Hematopoietic multipotent progenitor cell treated with erythropoietin and hydrocortisone succinate and interleukin-3 and kit ligand, for 4 days (in vitro differentiated cells): ENCODE measurements around the gene REG1A.

Source experiments
- DNase-seq: peaks from one replicate; pipeline ENCODE4 v3.0.0-alpha.2; 2015

Gene REG1A, protein sequence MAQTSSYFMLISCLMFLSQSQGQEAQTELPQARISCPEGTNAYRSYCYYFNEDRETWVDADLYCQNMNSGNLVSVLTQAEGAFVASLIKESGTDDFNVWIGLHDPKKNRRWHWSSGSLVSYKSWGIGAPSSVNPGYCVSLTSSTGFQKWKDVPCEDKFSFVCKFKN

DNA sequence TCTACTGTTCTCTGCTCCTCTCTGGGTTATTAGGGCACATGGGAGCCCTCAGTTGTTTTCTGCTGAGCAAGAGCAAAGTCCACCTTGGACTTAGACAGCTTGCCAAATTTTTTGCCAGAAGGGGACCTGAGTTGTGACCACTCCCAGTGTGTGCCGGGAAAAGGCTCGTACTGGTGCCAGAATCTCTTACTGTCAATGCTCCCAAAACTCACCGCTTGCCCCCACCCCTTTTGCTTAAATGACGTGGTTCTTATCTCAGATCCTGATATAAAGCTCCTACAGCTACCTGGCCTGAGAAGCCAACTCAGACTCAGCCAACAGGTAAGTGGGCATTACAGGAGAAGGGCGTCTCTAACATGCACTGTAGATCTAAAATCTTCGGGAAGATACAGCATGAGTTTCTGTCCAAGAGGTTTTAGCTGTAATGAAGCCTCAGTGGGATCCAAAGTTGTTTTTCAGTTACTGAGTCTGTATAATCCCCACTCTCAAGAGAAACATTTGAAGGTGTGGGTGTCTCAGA is at the start of gene REG1A:
Gene REG1A (plus strand): TSS at position 295 of the 520 bp plus-strand sequence. CDS start 374 bp downstream, outside the sequence.
- no peak for DNase-seq

DNA sequence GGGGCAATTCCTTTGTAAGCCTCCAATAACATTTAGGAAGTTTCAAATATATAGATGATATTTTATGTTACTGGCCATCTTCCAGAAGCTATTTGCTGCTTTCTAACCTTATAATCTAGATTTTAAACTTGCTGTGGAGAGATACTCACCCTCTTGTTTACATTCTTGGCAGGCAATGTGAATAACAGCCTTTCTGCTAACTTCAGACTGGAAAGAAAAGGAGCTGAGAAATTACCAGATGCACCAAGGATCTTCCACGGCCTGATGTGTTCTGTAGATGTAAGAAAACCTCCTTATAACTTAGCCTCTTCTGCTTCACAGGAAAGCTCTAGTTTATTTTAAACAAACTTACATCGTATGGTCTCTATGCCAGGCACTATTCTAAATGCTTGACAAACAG is 49.2 kb upstream of the REG1A start:
- DNase-seq, result no peak

DNA sequence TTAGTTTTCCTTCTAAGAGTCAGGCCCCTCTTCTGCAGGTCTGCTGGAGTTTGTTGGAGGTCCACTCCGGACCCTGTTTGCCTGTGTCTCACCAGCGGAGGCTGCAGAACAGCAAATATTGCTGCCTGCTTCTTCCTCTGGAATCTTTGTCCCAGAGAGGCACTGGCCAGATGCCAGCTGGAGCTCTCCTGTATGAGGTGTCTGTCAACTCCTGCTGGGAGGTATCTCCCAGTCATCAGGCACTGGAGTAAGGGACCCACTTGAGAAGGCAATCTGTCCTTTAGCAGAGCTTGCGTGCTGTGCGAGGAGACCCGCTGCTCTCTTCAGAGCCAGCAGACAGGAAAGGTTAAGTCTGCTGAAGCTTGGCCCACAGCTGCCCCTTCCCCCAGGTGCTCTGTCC is 37.3 kb upstream of the REG1A start:
- no peak for DNase-seq

DNA sequence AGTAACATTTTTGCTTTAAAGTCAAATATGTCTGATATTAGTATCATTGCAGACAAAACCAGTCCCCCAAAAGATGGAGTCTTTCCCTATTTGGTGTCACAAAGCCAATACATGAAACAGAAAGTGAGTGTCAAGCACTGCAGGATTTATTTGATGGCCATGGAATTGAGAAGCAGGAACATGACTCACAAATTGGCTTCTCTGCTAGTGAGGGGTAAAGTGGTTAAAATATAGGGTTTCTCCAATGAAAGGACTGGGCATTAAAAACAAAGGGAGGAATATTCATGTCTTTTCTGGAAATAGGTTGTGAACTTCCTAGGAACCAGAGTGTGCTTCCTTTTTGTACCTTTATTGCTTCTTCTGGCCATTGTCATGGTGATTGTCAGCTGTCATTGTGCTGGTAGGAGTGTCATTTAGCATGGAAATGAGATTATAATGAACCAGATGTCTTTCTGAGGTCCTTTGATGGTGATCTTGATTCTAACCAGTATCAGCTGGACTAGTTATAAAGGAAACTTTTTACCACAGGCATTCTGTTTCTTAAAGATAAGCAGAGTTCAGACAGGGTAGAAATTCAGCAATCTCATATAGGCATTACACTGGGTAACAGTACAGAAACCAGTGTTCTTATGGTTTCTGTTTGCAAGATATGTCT is 36.6 kb upstream of the REG1A start:
- DNase-seq, result peak; percentile 91

DNA sequence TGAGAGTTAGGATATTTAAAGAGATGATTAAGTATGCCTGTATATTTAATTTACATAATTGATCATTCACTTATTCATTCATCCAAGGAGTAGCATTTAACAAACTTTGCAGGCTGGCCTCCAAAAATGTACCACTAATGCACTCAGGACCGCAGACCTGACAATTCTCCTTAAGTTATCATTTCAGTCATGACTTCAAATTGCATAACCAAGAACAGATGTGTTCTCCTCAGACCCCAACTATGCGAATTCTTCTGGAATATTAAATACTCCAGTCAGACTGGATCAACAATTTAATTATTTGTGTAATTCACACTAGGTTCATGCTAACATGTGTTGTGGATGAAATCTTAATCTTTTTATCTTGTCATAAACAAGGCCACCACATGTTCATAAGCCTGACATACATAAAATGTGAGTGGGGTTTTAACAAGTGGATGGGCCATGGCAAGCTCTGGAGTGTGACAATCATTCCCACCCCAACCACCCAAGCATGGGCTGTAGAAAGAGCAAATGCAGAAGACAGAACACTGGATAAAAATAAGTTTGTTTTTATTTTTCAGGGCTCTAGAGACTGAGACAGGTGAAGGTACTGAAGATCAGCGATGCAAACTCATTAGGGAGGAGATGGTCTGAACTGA is 35.7 kb upstream of the REG1A start:
- no peak for DNase-seq

DNA sequence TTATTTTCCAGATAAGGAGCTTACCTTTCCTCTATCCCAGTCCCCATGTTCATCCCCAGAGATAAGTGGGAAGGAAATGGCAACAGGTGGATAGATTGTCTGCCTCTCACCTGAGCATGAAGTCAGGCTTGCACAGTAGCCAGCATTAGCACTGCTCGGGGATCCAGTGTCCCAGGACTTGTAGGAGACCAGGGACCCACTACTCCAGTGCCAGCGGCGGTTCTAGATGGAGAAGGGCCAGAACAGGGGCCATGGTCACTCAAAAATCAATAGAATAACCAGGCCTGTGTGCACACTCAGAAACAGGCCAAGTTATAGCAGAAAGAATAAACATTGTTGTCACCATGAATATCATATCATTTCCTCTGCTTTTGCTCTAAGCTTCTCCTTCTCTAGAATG is 34.9 kb upstream of the REG1A start:
- DNase-seq, result no peak

DNA sequence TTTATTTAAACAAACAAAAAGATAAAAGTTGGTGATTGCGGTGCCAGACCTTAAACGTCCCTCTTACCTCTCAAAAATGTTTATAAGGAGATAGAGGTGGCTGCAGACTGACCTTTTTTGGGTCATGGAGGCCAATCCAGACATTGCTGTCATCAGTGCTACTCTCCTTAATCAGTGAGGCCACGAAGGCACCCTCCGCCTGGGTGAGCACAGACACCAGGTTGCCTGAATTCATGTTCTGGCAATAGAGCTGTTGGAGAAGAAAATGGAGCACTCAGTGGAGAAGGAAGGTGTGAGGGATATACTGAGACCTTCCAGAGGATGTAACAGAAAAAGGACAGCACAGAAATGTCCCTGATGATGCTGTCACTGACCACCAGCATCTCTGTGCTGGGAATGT is 34.0 kb upstream of the REG1A start:
- DNase-seq, result no peak

DNA sequence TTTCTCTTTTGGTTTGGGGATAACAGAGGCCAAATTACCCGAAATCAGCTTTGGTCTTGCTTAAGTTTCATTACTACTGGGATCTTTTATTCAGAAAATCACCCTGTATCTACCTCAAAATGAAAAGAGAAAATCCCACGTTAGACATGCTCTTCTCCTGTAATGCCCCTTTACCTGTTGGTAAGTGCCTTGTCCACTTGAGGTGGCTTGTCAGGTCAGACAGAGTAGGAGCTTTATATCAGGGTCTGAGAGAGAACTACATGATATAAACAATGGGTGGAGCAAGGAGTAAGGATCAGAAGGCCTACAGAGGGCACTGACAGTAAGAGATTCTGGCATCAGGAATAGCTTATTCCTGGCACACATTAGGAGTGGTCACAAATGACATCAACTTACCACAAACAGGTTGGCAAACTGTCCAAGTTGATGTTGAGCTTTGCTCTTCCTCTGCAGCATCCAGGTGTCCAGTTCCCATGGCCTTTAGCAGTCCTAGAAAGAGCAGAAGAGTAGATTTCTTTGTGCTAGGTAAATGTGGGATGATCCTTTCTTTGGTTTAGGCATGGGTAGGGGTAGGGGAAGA is 32.4 kb upstream of the REG1A start, which contains the start of gene REG1B:
Gene REG1B (minus strand): TSS at position 209 of the 580 bp plus-strand sequence. CDS start 381 bp downstream, outside the sequence.
- DNase-seq, result no peak

DNA sequence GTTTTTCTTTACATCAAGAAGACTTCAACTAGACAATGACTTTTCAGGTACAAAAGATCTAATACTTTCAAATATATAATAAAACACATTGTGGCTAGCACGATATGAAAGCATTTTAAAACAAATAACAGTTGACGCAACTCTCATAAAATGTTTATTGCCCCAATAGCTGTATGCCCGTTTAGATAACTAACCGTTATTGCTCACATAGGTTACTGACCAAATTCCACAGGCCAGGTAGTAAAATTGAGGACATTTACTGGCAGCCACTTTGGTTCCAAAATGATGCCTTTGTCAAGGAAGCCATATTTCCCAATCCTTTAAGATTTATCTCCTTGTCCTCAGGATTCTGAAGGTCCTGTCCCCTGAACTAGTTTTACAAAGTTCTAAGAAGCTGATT is 29.6 kb upstream of the REG1A start:
- no peak for DNase-seq

DNA sequence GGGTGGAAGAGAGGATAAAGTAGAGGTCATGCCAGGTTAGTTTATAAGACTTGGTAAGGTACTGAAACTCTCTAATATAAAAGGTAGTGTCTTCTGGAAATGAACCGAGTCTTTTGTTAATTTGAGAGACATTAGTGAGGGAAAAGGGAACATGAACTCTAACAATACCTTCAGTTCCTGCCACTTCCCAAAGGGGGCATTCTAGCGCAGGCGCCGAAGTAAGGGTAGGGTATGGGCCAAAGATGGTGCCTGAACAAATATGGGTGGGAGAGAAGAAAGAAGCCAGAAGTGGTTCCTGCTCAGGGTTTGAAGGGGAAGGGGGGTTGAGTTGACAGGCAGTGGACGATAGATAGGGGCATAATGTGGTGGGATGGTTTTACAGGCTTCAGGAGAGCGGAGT is 22.4 kb upstream of the REG1A start:
- no peak for DNase-seq

DNA sequence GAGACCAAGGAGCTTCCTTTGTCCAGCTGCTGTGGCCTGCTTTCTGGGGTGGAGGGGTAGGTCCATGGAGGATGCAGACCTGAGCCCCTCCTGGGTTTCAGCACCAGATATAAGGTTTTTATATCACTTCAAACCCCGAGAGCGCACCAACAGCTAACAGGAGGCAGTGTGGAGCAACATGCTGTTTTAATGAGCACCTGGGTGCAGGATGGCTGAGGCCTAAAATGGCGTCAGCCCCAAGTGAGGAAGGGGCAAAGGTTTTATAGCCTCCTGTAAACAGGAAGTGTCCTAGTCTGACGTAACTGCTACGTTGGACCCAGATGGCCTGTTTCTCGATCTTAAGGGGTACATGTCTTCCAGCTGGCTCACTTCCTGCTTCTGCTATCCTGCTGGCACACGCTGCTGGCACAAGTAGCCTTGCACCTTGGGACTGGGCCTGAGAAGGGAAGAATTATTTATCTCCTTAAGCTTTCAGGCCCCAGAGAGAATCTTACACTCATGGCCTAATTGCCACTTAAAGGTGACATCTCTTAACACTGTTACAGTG is 21.1 kb upstream of the REG1A start:
- peak; percentile 10 for DNase-seq

DNA sequence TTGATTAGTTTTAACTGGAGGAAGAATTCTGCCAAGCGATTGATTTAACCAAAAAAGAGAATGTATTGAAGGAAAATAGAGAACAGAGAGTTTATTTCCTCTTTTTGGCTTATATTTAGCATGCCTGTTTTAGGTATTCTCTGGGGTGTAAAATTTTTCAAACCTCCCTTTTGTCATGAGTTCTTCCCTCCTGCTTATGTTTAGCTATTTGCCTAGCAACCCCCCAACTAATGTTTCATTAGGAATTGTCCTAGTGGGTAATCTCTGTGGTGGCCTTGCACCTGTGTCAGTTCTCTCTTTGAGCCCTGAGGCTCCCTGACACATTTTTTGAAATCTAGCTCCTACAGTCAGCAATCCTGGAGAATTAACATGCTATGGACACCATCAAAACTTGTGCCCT is 20.0 kb upstream of the REG1A start:
- DNase-seq, result no peak

DNA sequence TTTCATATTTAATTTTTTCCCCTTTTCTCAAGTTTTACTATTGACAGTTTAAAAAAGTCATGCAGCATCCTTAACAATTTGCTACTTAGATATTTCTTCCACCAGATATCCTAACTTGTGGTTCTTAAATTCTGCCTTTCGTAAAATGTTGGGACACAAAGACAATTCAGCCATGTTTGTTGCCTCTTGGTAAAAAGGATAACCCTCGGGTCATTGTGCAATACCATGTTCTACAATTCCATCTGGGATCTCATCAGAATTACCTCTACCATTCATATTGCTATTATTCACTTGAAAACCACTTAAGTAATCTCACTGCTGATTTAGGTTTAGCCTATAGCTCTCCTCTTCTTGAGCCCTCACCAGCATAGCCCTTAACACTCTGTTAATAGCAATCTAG is 19.3 kb upstream of the REG1A start:
- no peak for DNase-seq

DNA sequence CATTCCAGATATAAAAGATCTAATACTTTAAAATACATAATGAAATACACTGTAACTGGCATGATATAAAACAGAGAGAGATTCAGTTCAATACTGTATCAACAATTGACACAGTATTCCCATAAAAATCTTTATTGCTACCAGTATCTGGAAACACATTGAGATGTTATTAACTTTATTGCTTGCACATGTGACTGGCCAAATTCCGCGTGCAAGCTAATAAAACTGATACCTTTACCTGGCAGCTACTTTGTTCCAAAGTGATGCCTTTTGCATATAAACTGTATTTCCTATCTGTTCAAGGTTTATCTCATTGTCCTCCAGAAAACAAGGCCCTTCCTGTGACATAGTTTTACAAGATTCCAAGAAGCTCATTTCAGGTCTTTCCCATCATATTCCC is 17.1 kb upstream of the REG1A start:
- no peak for DNase-seq

DNA sequence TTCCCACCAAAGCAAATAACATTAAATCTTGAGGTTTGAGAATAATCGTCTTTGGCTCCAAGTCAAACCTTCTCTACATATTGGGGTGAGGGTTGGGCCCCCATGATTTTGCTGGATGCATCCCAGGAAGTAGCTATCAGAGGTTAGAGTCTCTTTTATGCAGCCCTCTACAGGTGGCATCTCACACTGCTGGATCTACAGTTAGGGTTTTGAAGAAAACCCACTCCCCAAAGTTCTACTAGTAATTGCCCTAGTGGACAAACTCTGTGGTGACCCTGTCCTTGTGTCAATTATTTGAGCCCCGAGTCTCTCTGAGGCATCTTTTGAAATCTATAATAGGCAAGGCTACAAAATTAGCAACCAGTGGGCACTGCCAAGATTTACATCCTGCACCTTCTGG is 15.0 kb upstream of the REG1A start:
- DNase-seq, result no peak

DNA sequence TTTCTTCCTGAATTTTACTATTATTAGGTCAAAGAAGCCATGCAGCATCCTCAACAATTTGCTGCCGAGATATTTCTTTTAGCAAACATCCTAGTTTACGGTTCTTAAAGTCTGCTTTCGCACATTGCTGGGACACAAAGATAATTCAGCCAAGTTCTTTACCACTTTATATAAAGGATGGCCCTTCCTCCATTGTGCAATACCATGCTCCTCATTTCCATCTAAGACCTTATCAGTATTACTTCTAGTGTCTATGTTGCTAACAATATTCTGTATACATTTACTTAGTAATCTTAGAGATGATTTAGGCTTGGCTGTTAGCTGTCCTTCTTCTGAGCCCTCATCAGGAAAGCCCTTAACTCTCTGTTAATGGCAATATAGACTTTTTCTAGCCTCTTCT is 8.0 kb upstream of the REG1A start:
- no peak for DNase-seq

DNA sequence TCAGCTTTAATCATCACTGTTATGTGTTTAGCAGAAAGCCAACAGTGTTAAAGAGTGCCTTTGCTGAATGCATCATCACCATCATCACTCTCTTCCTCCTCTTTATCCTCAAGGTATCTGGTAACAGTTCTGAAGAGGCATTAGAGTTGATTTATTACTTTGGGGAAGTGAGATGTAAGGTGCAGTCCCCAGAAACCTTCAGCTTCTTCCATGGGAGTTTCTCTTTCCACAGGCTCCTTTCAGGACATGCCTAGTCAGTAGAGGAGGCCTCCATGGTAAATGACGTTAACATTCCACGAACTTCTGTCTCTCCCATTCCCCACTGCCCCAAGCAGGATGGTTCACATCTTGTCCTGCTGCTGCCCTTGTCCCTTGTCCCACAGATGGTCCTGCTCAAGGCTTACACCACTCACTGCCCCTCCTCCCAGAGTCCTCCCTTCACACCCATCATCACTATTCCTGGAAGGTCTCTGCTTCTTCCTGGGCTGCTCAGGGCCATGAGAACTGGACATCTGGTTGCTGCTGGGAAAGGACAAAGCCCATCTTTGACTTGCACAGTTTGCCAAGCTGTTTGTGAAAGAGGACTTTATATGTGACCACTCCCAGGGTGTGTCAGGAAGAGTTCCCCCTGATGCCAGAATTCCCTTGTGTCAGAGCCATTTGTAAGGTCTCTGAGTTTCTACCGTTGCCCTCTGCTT is 5.3 kb upstream of the REG1A start:
- no peak for DNase-seq

DNA sequence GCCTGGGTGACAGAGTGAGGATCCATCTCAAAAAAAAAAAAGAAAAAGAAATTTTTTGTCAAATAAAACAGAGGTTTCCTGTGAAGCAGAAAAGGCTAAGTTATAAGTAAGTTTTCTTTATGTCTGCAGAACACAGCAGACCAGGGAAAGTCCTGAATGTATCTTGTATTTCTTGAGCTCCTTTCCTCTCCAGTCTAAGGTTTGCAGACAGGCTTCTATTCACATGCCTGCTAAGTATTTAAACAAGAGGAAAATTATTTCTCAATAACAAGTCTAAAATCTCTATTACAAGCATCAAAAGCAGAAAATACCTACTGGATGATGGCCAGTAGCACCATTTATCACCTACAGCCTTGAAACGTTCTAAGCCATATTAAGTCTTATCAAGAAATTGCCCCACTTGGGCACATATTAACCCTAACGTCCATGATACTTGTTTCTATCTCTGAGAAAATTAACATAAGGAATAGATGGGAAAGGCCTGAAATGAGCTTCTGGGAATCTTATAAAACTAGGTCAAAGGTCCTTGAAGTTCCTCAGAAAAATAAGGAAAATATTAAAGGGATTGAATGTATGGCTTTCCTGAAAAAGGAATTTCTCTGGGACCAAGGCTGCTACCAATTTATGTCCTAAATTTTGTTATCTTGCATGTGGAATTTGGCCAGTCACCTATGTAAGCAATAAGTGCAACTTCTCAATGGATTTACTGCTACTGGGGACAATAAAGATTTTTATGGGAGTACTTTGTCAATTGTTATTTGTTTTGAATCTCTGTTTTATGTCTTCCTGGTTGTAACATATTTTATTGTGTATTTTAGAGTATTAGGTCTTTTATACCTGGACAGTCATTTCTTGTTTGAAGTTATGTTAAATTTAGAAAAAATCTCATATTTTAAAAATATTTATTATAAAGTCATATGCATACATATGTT is 3.0 kb upstream of the REG1A start:
- DNase-seq, result no peak

DNA sequence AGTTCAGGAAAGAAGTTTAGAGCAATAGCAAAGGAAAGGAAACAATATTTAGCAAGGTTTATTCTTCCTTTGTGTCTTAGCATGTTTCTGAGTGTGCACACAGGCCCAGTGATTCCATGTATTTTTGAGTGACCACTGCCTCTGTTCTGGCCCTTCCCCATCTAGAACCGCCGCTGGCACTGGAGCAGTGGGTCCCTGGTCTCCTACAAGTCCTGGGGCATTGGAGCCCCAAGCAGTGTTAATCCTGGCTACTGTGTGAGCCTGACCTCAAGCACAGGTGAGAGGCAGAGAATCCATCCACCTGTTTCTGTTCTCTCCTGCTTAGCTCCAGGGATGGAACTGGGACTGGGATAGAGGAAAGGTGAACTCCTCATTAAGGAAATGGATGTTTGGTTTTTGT is 2.4 kb downstream of the REG1A start:
- no peak for DNase-seq

DNA sequence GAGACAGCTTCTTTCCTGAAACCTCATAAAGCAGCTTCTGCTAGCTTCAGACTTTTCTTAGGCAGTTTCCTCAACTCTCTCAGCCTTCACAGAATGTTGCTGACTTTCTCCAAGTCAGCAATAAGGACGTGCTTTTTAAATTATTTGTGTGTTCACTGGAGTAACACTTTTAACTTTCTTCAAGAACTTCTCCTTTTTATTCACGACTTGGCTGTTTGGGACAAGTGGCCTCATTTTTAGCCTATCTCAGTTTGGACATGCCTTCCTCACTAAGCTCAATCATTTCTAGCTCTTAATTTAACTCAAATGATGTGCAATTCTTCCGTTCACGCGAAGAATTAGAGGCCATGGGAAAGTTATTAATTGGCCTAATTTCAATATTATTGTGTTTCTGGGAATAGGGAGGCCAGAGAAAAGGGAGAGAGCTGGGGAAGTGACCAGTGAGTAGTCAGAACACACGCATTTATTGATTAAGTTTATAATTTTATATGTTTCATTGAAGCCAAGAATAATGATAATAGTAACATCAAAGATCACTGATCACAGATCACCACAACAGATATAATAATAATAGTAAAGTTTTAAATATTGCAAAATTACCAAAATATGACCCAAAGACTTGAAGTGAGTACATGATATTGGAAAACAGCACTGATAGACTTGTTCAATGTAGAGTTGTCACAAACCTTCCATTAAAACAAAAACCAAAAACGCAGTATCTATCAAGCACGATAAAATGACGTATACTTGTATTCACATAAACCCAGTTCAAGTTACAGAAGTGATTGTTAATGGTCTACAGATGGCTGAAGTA is 4.8 kb downstream of the REG1A start:
- DNase-seq, result peak; percentile 7

DNA sequence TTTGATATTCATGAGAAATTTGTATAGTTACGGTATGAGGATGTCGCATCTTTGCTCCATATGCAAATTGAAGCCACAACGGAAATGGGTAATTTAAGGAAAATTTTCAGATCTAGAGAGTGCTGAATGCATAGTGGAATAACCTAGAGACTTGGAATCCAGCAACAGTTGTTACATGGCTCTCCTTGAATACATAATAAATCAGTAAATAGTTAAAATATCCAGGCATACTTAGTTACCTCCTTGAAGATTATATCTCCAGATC is 5.4 kb downstream of the REG1A start:
- no peak for DNase-seq
